ENCODE data around the gene GREB1L.

Gene GREB1L

GRCh38 chr18:21218862-21219261, 23.2 kb upstream of the GREB1L start:
- Histone ChIP-seq H3K4me3 (replicated peaks; ENCODE audit: insufficient read depth, low read length) (no peak overlapping the region), H3K27ac (replicated peaks) (no peak overlapping the region), H3K27me3 (ENCODE audit: insufficient read depth, poor library complexity, severe bottlenecking) (no peaks in the 10 kb centered on the region)
- TF ChIP-seq, protein P1, sequence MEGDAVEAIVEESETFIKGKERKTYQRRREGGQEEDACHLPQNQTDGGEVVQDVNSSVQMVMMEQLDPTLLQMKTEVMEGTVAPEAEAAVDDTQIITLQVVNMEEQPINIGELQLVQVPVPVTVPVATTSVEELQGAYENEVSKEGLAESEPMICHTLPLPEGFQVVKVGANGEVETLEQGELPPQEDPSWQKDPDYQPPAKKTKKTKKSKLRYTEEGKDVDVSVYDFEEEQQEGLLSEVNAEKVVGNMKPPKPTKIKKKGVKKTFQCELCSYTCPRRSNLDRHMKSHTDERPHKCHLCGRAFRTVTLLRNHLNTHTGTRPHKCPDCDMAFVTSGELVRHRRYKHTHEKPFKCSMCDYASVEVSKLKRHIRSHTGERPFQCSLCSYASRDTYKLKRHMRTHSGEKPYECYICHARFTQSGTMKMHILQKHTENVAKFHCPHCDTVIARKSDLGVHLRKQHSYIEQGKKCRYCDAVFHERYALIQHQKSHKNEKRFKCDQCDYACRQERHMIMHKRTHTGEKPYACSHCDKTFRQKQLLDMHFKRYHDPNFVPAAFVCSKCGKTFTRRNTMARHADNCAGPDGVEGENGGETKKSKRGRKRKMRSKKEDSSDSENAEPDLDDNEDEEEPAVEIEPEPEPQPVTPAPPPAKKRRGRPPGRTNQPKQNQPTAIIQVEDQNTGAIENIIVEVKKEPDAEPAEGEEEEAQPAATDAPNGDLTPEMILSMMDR (IDR thresholded peaks at IDR 0.05; ENCODE audit: insufficient read depth, low read length), result no peak
- TF ChIP-seq GABPA (IDR thresholded peaks at IDR 0.05; ENCODE audit: low read depth) (no peak), SPI1 (IDR thresholded peaks at IDR 0.05; ENCODE audit: borderline replicate concordance, low read depth) (no peak), POLR2AphosphoS5 (IDR thresholded peaks at IDR 0.05; ENCODE audit: low read depth) (no peak)
- TF ChIP-seq, protein P2, sequence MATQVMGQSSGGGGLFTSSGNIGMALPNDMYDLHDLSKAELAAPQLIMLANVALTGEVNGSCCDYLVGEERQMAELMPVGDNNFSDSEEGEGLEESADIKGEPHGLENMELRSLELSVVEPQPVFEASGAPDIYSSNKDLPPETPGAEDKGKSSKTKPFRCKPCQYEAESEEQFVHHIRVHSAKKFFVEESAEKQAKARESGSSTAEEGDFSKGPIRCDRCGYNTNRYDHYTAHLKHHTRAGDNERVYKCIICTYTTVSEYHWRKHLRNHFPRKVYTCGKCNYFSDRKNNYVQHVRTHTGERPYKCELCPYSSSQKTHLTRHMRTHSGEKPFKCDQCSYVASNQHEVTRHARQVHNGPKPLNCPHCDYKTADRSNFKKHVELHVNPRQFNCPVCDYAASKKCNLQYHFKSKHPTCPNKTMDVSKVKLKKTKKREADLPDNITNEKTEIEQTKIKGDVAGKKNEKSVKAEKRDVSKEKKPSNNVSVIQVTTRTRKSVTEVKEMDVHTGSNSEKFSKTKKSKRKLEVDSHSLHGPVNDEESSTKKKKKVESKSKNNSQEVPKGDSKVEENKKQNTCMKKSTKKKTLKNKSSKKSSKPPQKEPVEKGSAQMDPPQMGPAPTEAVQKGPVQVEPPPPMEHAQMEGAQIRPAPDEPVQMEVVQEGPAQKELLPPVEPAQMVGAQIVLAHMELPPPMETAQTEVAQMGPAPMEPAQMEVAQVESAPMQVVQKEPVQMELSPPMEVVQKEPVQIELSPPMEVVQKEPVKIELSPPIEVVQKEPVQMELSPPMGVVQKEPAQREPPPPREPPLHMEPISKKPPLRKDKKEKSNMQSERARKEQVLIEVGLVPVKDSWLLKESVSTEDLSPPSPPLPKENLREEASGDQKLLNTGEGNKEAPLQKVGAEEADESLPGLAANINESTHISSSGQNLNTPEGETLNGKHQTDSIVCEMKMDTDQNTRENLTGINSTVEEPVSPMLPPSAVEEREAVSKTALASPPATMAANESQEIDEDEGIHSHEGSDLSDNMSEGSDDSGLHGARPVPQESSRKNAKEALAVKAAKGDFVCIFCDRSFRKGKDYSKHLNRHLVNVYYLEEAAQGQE (IDR thresholded peaks at IDR 0.05; ENCODE audit: insufficient replicate concordance, low read depth), result no peak
- no peak for DNase-seq (ENCODE audit: low read depth in 1 of 2, low spot score in 1 of 2)

DNA sequence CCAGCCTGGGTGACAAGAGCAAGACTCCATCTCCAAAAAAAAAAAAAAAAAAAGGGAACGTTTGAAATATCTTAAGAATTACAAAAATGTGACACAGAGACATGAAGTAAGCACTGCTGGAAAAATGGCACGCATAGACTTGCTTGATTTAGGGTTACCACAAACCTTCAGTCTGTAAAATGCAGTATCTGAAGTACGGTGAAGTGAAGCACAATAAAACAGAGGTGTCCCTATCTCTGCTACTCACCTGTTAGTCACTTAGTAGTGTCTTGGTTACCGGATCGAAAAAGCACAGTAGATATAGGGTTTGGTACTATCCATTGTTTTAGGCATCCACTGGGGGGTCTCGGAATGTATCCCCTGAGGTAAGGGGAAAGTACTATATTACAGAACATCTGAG, 11.6 kb upstream of the GREB1L start:
- H3K4me3 ChIP-seq (replicated peaks; ENCODE audit: insufficient read depth, low read length), result no peak overlapping the region
- TF ChIP-seq, protein P1 (IDR thresholded peaks at IDR 0.05; ENCODE audit: insufficient read depth, low read length), result no peak
- TF ChIP-seq SPI1 (IDR thresholded peaks at IDR 0.05; ENCODE audit: borderline replicate concordance, low read depth) (no peak), GABPA (IDR thresholded peaks at IDR 0.05; ENCODE audit: low read depth) (no peak)
- H3K27ac ChIP-seq (replicated peaks), result no peak overlapping the region
- peaks cover 11% of the 10 kb centered on the region for H3K27me3 ChIP-seq (ENCODE audit: insufficient read depth, poor library complexity, severe bottlenecking)
- DNase-seq (ENCODE audit: low read depth in 1 of 2, low spot score in 1 of 2), result no peak

- H3K4me3 ChIP-seq (replicated peaks; ENCODE audit: insufficient read depth, low read length), result peak overlapping the region; percentile 15
- TF ChIP-seq, protein P1 (IDR thresholded peaks at IDR 0.05; ENCODE audit: insufficient read depth, low read length), result no peak
- TF ChIP-seq GABPA (IDR thresholded peaks at IDR 0.05; ENCODE audit: low read depth), result no peak
- TF ChIP-seq SPI1 (IDR thresholded peaks at IDR 0.05; ENCODE audit: borderline replicate concordance, low read depth), result no peak
- TF ChIP-seq, protein P2 (IDR thresholded peaks at IDR 0.05; ENCODE audit: insufficient replicate concordance, low read depth), result no peak
- no peak for TF ChIP-seq POLR2AphosphoS5 (IDR thresholded peaks at IDR 0.05; ENCODE audit: low read depth)
- H3K27ac ChIP-seq (replicated peaks), result no peak overlapping the region
- no peak for DNase-seq (ENCODE audit: low read depth in 1 of 2, low spot score in 1 of 2)
- H3K27me3 ChIP-seq (ENCODE audit: insufficient read depth, poor library complexity, severe bottlenecking), result peaks cover 58% of the 10 kb centered on the region
Observed at GRCh38 chr18:21241301-21242048, 557 bp upstream of the GREB1L start.

Data from HL-60 (cell line).